ENCODE results near the gene RPTOR.
"Not testable (repeated sequence)": the region's sequence is repeated elsewhere in the genome, so short reads cannot be mapped to it uniquely, and the experiment has no call there.

Gene RPTOR

DNA sequence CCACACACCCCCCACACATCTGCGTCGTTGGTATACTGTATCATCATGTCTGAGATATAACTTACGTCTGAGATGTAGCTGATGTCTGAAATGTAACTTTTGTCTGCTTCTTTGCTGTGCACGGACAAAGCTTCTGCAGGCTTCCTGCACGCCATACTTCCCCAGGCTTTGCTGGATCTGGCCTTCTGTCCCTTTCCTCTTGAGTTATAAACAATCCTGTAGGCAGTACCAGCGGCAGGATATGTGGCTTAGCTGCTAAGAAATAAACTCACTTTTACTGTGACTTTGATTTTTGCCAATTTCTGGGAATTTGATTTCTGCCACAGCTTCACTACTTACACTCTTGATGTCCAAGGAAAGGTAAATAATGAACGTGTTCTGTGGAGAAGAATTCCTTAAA lies 184.4 kb downstream of the RPTOR start:
- FAIRE-seq = no peak

DNA sequence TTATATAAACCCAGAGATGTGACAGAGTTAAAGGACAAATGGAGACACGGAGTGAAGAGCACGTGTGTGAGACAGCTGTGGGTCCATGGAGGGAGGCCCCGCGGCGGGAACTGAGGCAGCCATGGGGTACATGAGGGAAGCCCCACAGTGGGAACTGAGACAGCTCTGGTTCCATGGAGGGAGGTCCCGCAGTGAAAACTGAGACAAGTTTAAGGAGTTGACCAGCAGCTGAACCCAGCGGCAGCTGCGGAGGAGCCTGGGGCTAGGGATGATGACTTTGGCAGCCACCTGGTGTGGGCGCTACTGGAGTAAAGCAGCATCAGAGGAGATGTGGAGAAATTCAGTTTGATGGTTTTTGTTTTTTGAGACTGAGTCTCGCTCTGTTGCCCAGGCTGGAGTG lies 185.1 kb downstream of the RPTOR start:
- FAIRE-seq = no peak

DNA sequence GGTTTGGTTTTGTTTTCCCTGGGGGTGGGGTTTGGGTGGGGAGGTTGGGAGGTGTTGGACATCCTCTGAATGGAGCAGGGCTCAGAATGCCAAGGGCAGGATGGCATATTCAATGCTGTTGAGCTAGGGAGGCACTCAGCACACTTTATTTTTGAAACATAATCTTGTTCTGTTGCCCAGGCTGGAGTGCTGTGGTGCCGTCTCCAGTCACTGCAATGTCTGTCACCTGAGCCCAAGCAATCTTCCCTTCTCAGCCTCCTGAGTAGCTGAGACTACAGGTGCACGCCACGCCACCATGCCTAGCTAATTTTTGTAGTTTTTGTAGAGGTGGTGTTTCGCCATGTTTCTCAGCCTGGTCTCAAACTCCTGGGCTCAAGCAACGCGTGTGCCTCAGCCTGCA lies 186.1 kb downstream of the RPTOR start:
- FAIRE-seq = no peak

DNA sequence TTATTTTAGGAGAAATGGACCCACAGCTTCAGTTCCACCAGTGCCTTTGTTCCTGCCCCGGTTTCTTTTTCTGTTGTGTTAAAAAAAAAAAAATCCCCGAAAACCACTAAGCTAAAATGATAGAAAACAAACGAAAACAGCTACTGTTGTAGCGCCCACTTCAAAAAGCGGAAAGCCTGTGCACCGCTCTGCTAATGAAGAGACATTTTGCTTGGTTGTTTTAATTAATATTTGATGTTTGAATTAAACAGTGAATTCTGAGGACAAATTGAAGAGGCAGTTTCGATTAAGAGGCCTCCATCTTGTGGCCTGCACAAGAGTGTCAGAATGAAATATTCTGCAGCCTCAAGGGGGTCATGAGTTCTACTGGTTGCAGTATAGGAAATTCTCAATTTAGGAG lies 186.7 kb downstream of the RPTOR start:
- no peak for FAIRE-seq

DNA sequence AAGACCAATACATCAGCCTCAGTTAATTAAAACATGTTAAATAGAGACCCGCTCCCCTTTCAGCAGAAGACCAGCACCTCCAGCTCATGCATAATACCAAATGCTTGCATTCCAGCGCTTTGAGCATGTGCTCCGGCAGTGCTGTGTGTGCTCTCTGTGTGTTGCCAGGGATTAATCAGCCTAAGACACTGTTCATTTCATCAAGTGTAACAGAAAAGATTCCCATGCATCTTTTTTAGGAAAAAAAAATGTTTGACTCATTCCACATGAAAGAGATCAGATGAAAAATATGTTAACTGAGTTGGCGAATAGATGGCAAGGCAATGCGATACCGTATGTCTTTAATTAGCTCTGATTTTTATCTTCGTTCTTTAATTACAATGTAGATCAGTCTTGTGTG lies 187.6 kb downstream of the RPTOR start:
- FAIRE-seq = no peak

DNA sequence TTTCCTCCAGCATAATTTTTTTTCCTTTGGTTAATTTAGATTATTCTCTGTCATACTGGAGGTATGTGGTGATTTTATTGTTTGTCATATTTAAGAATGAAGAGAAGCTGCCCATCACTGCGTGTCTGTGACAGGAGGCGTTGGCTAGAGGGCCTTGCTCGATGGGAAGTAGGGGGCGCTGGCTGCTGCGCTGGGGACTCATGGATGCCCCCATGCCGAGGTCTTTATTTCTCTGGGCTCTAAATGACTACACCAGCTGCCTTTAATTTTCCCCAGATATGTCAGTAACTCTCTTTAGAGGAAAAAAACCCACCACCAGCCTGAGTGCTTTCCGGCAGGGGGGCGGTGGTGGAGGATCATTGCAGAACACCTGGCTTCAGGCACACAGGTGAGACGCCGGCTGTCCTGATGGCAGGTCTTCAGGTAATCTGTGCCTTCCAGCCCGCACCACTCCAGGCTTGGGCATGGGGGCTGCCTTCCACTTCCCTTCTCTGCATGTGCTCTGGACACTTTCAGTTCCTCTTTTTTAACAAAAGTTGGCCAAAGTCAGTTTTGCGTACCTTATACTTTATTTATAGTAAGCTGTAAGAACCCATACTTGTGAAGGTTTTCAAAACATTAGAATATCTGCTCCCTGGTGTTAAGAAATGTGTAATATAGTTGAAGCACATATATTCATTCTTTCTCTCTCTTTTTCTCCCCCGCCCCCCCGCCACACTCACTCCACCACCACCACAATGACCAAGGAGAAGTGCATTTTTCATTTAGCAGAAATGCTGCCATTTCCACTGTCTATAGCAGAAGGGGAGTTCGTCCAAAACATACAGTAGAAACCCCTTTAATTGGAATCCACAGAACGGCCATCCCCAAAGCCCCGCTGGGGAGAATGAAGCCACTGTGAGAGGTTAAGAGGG lies 192.7 kb downstream of the RPTOR start:
- FAIRE-seq = no peak

DNA sequence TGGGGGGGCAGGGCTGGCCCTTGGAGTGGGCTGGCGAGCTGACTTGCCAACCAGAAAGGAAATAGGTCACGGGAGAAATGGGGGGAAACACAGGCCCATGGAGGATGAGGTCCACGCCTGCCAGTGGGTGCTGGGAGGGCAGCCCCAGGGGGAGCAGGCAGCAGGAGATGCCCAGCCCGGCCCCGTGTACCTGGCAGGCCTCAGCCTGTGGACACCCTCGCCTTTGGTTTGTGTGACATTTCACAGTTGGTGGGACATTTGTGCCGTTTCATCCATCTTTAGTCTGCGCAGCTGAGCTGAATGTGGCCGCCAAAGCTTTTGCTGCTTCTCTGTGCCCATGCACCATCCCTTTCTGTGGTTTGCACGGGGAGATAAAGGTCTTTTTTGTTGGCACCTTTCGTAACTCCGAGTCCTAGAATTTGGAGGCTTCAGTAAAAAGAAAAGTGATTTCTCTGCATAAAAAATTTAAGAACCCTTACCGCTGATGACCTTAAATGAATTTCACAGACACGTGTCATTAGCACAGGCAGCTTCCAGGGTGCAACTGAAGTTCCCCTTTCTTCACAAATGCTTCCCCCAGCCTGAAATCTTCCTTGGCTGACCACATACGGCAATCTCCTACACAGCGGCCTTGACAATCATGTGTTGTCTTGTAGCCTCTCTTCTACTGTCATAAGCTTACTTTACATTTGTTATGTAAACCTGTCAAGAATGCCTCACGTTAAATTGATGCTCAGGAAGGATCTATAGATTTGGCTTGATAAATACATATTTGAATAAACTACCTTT lies 193.6 kb downstream of the RPTOR start:
- no peak for FAIRE-seq

DNA sequence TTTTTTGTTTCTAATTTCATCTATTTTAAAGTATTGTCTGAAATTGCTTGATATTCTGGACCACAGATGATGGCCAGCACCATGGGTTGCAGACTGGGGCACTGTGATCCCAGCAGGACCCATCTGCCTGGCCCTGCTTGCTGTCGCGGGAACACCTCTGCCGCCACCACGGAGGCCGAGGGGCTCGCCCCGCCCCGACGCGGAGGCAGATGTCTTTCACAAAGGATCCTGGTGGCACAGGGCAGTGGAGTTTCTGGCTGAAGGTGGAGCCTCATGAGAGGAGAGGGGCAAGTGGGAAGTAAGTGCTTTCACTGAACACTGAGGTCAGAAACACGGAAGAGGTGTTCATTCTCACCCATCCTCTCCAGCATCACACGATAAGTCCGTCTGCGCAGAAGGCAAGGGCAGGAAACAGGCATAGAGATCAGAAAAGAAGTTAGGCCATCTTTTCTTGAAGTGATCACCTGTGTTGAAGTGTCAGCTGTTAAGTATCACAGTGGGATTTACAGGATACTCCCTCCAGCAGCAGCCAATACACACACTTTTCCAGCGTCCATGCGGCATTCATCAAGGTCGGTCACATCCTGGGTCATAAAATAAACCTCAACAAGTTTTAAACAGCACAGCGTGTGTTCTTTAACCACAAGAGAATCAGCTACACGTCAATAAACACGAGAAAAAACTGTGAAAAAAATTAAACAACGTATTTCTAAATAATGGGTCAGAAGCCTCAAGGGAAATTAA lies 194.5 kb downstream of the RPTOR start:
- no peak for FAIRE-seq

DNA sequence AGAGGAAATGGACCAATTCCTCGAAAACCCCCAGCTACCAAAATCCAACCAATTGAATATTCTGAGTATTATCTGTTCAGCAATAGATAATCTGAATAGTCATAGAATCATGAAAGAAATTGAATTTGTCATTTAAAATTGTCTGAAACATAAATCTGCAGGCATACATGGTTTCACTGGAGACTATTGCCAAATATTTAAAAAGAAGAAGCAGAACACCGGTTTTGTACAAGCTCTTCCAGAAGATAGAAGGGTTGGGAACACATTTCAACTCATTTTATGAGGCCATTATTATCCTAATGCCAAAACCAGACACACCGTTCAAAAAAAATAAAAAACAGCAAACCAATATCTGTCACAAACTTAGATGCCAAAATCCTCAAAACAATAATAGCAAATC lies 195.5 kb downstream of the RPTOR start:
- no peak for FAIRE-seq

DNA sequence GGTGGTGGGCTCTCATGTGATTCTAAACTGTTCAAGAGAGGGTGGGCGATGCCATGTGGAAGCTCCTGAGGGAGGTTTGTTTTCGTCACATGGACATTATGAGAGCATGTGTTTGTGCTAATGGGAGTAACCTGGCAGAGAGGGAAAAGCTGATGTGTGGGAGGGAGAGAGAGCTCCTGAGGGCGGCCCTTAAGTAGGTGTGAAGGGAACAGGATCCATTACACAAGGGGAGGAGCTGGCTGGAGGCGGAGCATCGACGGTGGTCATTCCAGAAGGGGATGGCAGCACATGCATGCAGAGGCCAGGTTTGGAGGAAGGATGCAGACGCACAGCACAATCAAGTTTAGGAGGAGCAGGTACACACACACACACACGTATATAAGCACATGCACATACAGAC lies 197.5 kb downstream of the RPTOR start:
- FAIRE-seq = no peak

DNA sequence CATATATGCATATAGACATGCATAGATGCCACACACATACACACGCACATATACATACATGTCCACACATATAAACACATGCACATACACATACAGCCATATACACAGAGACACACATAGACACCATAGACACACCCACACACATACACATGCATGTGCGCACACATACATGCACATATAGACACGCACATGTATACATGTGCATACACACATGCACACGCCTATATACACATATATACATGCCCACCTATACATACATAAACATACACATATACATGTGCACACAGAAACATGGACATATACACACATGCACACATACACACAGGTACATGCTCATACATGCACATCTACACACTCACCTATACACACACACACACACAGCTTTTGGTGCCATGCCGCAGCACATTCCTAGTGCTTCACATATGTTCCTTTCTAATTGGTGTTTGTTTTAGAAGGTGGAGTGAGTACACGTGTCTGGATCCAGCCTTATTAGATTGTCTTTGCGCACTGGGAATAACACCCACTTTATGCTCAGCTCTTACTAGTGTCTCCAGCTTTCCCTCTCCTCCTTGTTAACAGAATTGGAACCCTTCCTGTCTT lies 198.0 kb downstream of the RPTOR start:
- no peak for FAIRE-seq

DNA sequence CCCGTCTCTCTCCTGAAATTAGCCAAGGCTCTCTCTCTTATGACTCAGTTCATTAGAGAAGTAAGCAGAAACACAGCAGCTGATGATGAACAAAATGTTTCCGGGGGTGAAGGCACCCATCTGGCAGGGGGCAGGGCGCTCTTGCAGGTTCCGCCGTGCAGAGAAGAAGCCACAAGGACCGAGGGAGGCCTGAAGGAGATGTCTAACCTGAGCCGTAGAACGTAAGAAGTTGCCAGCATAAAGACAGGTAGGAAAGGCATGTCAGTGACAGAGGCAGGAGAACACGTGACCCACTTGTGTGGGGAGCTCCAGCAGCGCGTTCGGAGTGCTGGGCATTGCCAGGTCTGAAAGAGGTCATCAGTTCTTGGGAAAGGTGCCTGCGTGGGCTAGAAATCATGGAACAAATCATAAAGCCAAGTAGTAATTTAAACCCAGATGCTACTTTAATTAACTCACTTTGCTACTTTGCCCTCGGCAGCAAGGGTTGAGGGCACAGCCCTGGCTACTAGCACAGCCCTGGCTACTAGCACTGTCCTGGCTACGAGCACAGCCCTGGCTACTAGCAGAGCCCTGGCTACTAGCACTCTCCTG lies 198.6 kb downstream of the RPTOR start:
- FAIRE-seq = no peak

DNA sequence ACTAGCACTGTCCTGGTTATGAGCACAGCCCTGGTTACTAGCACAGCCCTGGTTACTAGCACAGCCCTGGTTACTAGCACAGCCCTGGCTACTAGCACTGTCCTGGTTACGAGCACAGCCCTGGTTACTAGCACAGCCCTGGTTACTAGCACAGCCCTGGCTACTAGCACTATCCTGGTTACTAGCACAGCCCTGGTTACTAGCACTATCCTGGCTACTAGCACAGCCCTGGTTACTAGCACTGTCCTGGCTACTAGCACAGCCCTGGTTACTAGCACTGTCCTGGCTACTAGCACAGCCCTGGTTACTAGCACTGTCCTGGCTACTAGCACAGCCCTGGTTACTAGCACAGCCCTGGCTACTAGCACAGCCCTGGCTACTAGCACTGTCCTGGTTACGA lies 199.3 kb downstream of the RPTOR start:
- FAIRE-seq = not testable (repeated sequence)

DNA sequence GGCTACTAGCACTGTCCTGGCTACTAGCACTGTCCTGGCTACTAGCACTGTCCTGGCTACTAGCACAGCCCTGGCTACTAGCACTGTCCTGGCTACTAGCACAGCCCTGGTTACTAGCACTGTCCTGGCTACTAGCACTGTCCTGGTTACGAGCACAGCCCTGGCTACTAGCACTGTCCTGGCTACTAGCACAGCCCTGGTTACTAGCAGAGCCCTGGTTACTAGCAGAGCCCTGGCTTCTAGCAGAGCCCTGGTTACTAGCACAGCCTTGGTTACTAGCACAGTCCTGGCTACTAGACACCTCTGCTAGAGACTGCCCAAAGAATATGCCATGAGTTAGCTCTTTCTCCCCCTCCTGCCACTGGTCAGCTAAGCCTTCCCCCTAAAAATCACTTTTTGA lies 200.1 kb downstream of the RPTOR start:
- FAIRE-seq = not testable (repeated sequence)

DNA sequence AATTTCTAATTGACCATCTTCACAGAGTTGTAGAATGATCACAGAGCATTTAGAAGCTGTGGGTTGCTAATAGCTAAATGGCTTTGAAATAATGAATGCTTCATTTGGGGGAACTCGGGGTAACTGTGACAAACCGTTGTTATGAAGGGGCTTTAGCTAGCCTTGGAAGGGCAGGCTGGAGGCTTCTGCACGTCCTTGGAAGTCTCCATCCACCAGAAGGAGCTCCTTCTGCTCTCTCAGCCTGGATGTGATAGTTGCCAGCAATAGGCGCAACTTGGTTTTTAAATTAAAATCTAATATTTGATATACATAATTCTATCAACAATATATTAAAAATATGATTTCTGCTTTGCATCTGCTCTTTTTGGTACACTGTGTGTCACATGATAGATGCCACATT lies 200.5 kb downstream of the RPTOR start:
- no peak for FAIRE-seq

DNA sequence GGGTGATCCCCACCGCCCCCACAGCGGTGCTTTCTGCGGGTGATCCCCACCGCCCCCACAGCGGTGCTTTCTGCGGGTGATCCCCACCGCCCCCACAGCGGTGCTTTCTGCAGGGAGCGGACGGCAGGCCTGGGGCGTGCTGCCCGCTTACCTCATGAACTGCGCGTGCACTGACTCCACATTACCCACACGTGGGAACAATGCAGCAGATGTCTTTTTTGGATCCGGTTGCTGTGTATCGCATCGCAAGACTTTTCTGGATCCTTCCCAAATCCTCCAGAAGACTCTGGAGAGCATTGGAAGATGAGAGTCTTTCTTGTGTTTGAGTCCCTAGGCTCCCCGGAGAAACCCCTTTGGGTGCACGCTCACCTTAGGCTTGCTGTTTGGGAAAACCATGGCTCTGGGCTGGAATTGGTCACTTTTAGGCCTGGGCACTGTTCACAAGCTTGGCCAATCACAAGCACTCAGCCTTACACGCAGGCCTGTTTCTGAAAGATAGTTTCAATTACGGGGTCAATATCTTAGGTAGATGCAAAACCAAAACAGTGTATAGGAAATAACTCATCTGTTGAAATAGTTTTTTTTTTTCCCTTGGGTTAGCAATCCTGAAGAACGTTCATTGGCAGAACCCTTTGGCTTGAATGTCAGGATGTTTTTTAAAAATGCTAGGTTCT lies 201.8 kb downstream of the RPTOR start:
- no peak for FAIRE-seq

DNA sequence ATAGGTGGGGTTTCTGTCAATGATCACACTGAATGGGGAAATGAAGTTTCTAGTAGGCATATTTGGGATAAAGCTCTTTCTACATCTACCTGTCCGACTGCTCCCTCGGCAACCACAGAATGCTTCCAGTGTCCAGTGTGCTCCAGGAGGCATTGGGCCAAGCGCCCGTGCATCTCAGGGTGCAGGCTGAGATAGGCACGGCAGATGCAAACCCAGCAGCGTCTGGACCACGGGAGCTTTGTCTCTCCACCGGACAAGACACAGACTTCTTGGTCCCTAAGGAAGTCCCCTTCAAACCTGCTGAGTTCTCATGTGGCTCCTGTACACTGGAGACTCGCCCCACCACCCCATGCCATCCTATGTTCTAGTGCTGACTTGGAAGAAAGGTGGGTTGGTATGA lies 202.8 kb downstream of the RPTOR start:
- FAIRE-seq = no peak

DNA sequence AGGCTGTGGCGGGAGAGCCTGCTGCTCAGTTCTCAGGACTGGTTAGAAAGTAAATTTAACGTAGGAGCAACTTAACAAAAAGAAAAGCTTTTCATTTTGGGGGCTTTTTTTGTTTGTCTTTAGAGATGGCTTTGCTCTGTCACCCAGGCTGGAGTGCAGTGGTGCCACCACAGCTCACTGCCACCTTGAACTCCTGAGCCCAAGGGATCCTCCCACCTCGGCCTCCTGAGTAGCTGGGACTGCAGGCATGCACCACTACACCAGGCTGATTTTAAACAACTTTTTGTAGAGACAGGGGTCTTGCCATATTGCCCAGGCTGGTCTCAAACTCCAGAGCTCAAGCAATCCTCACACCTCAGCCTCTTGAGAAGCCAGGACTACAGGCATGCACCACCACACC lies 205.0 kb downstream of the RPTOR start:
- FAIRE-seq = no peak

DNA sequence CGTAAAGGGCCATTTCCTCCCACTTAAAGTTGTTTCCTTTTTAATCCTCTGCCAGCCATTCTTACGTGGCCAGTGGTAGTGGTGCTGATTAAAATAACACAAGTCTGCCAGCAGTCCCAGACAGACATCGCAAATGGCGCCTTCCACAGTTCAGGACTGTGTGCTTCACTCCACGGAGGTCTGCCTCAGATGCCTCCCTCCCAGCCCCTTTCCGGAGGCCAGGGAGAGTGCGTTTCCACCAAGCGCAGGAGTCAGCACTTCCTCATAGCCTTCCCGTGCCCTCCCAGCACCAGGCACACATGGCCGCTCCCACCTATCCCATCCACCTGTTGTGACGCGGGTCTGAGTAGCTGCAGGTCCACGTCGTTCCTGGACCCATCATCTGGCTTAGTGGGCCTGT lies 205.6 kb downstream of the RPTOR start:
- no peak for FAIRE-seq

DNA sequence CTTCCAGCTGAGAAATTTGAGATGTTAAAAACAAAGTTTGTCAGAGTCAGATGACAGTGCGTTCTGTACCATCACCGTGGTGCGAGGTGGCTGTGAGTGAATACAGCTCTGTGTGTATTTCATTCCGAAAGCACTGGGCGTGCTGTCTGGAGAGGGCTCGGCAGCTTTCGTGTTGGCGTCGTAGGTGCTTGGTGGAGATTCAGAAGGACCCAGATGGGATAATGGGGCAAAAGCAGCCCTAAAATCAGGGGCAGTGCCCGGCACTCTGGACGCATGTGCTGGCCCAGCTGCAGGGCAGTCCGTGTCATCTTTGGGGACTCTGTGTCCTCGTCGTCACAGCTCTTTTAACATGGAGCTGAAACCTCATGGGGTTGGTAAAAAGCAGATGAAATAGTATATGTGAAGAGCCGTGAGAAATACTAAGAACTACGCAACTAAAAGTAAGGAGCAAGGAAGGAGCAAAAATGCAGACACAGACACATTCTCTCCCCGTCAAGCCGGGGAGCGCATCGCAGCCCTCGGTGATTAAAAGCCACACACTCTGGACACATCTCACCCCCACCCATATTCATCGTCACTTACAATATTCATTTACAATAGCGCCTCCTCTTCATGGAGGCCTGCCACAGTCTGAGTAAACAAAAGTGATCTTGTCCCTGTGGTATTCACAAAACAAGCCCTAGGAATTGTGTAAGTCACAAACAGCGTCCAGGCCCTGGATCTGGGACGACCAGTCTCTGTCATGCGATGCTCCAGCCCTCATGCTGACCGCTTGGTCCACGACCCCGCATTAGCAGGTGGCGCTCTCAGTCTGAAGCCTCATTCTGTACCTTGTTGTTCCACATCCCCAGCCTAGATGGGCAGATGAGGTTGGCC lies 206.7 kb downstream of the RPTOR start:
- FAIRE-seq = no peak

DNA sequence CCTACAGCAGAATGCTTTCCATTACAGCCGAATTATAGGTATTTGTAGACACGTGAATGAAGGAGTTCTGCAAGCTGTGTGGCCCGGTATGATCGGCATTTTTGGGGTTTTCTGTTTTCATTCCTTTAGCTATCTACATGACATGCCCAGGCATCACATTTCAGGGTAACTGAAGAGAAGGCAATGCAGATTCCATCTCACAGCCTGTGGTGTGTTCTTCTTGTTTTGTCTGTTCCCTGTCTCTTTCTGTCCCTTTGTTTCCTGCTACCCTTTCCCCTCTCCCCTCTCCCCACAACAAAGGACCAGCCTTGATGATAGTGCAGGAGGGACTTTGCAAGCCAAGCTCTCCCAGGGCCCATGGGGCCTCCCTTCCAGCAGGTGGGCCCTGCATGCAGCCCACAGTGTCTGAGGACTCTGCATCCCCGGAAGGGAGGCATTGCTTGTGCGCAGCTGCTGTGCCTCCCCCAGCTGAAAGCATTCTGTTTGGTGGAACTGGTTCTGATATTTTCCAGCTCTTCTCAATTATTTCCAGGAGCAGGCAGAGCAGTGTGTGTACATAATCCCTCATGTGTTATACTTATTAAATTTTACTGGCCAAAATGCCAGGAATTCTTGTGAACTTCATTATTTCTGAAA lies 207.4 kb downstream of the RPTOR start:
- FAIRE-seq = no peak
